OCI-LY7 (cell line): ENCODE results near the gene CORIN. TPM values are rescaled to one million over a fixed set of nuclear protein-coding genes. Genes with fewer than 3 reads are reported as not detected.

Experiments used
- BruUV-seq: library from RNA; stranded (reverse); fragments of 400-500 nt; replicated peaks from 2 replicates; lab custom pipeline; 2021; lab: Mats Ljungman, UMichigan
- CTCF ChIA-PET: fragments of 300-600 bp; sonication (Branson Sonifier 250); formaldehyde crosslinking; loops from one replicate; lab custom pipeline; 2022; ENCODE audit warnings: antibody characterized with exemption; ENCODE audit not compliant: unreplicated experiment; lab: Charles Lee
- POLR2A ChIA-PET: fragments of 300-600 bp; sonication (Branson Sonifier 250); formaldehyde crosslinking; loops from one replicate; lab custom pipeline; 2022; ENCODE audit warnings: antibody characterized with exemption; lab: Charles Lee
- DNase-seq: peaks from one replicate; pipeline ENCODE4 v3.0.0-alpha.2; 2015; ENCODE audit warnings: low spot score
- H2AFZ ChIP-seq: fragments of 200-600 bp; sonication (generic), shearing (Covaris generic); 2 replicates; pipeline ENCODE4 v1.6.1; 2014; ENCODE audit warnings: mild to moderate bottlenecking, antibody characterized with exemption, low read length, moderate library complexity
- H3K27ac ChIP-seq: fragments of 200-600 bp; sonication (generic); 2 replicates; pipeline ENCODE4 v1.5.1; 2014; ENCODE audit warnings: mixed run types, low read depth, mild to moderate bottlenecking, moderate library complexity, low read length, inconsistent platforms; ENCODE audit not compliant: poor library complexity, severe bottlenecking
- H3K36me3 ChIP-seq: fragments of 200-600 bp; sonication (generic); 2 replicates; pipeline ENCODE4 v1.6.1; 2014; ENCODE audit warnings: mild to moderate bottlenecking, antibody characterized with exemption, low read length, moderate library complexity, mixed read lengths; ENCODE audit not compliant: insufficient read depth
- H3K4me1 ChIP-seq: fragments of 200-600 bp; sonication (generic); 2 replicates; pipeline ENCODE4 v1.5.1; 2014; ENCODE audit warnings: mild to moderate bottlenecking, low read length; ENCODE audit not compliant: insufficient read depth, poor library complexity, severe bottlenecking
- H3K4me2 ChIP-seq: fragments of 200-600 bp; sonication (generic); 2 replicates; pipeline ENCODE4 v1.6.1; 2014; ENCODE audit warnings: mild to moderate bottlenecking, low read length
- H3K4me3 ChIP-seq: fragments of 200-600 bp; sonication (generic); 2 replicates; pipeline ENCODE4 v1.5.1; 2014; ENCODE audit warnings: mild to moderate bottlenecking, low read depth, low read length; ENCODE audit not compliant: poor library complexity, severe bottlenecking
- H3K79me2 ChIP-seq: fragments of 200-600 bp; sonication (generic); 2 replicates; pipeline ENCODE4 v1.6.1; 2016; ENCODE audit warnings: low read depth, mild to moderate bottlenecking, low read length, moderate library complexity, mixed read lengths; ENCODE audit not compliant: insufficient read depth
- H3K9me2 ChIP-seq: fragments of 200-600 bp; sonication (generic); 2 replicates; pipeline ENCODE4 v1.6.1; 2016; ENCODE audit warnings: mild to moderate bottlenecking, low read length, mixed read lengths; ENCODE audit not compliant: insufficient read depth
- H3K9me3 ChIP-seq: fragments of 200-600 bp; sonication (generic); 2 replicates; pipeline ENCODE4 v1.6.1; 2014; ENCODE audit warnings: mild to moderate bottlenecking, mixed run types, low read length, mixed read lengths
- H4K20me1 ChIP-seq: fragments of 200-600 bp; sonication (generic); 2 replicates; pipeline ENCODE4 v1.6.1; 2014; ENCODE audit warnings: mild to moderate bottlenecking, antibody characterized with exemption, low read length, moderate library complexity, mixed read lengths; ENCODE audit not compliant: insufficient read depth
- CTCF ChIP-seq: fragments of 200-600 bp; sonication (generic); conservative IDR thresholded peaks from 2 replicates; pipeline ENCODE4 v1.5.1; 2014; ENCODE audit warnings: mild to moderate bottlenecking, antibody characterized with exemption, low read length, moderate library complexity, mixed read lengths
- EZH2phosphoT487 ChIP-seq: fragments of 200-600 bp; sonication (generic); IDR thresholded peaks from 2 replicates; pipeline ENCODE4 v1.6.1; 2018; ENCODE audit warnings: low read depth, borderline replicate concordance, mild to moderate bottlenecking, mixed run types, antibody characterized with exemption, low read length, moderate library complexity, mixed read lengths
- intact Hi-C: fragments of 100-400 bp; cut with micrococcal nuclease; formaldehyde crosslinking; loops from one replicate; pipeline ENCODE4 v1.10.0; 2022; ENCODE audit not compliant: unreplicated experiment
- total RNA-seq, 2 experiments: library from RNA; depleted of rRNA in 1 of 2; stranded (reverse); fragments of >200 nt in 1 of 2; shearing (Covaris generic) in 1 of 2; gene quantifications; 2 replicates each; pipeline ENCODE4 v1.2.3, GENCODE V29; 2014 to 2022

CORIN gene
- total RNA-seq, 2 experiments from 2014 or later, result 0.40 TPM; not detected in 1

GRCh38 chr4:47809654-47810203 lies 28.1 kb downstream of the CORIN start:
- intact Hi-C loops, result no loop called here

GRCh38 chr4:47804598-47804997 lies 33.3 kb downstream of the CORIN start:
- H3K4me1 ChIP-seq, result no peaks in the 10 kb centered on the region
- no peak overlapping the region for H3K4me2 ChIP-seq
- no peak for TF ChIP-seq EZH2phosphoT487
- no peak for TF ChIP-seq CTCF
- BruUV-seq, result no TSS peak
- H2AFZ ChIP-seq, result no peak overlapping the region
- intact Hi-C loops, result no loop called here
- no peak overlapping the region for H3K27ac ChIP-seq
- no peaks in the 10 kb centered on the region for H3K9me3 ChIP-seq
- H3K4me3 ChIP-seq, result no peak overlapping the region
- DNase-seq, result no peak
- no peaks in the 10 kb centered on the region for H3K36me3 ChIP-seq
- H4K20me1 ChIP-seq, result no peaks in the 10 kb centered on the region
- H3K79me2 ChIP-seq, result no peaks in the 10 kb centered on the region
- ChIA-PET CTCF (no interaction called here), POLR2A (no interaction called here)
- H3K9me2 ChIP-seq, result no peaks in the 10 kb centered on the region

More at GRCh38 chr4:47809654-47810203, 28.1 kb downstream of the CORIN start:
- Histone ChIP-seq H3K79me2 (no peaks in the 10 kb centered on the region), H3K36me3 (no peaks in the 10 kb centered on the region), H4K20me1 (no peaks in the 10 kb centered on the region), H3K9me3 (no peaks in the 10 kb centered on the region), H3K4me1 (no peaks in the 10 kb centered on the region), H3K4me3 (no peak overlapping the region), H3K9me2 (no peaks in the 10 kb centered on the region), H3K4me2 (no peak overlapping the region), H3K27ac (no peak overlapping the region), H2AFZ (no peak overlapping the region)
- ChIA-PET POLR2A (no interaction called here), CTCF (no interaction called here)
- no peak for TF ChIP-seq EZH2phosphoT487
- no peak for TF ChIP-seq CTCF
- no peak for DNase-seq
- no TSS peak for BruUV-seq

GRCh38 chr4:47801481-47802002 lies 36.3 kb downstream of the CORIN start:
- TF ChIP-seq CTCF (no peak), EZH2phosphoT487 (no peak)
- no peaks in the 10 kb centered on the region for H3K9me2 ChIP-seq
- no peaks in the 10 kb centered on the region for H3K9me3 ChIP-seq
- no peak overlapping the region for H3K4me2 ChIP-seq
- H3K27ac ChIP-seq, result no peak overlapping the region
- ChIA-PET POLR2A (no interaction called here), CTCF (no interaction called here)
- H2AFZ ChIP-seq, result no peak overlapping the region
- H3K4me3 ChIP-seq, result no peak overlapping the region
- BruUV-seq, result no TSS peak
- H3K79me2 ChIP-seq, result no peaks in the 10 kb centered on the region
- DNase-seq, result no peak
- H4K20me1 ChIP-seq, result no peaks in the 10 kb centered on the region
- H3K4me1 ChIP-seq, result no peaks in the 10 kb centered on the region
- H3K36me3 ChIP-seq, result no peaks in the 10 kb centered on the region
- intact Hi-C loops, result no loop called here
